A172 (cell line): ENCODE results near the gene OR2A12. TPM values are rescaled to one million over a fixed set of nuclear protein-coding genes. Genes with fewer than 3 reads are reported as not detected.
"Not testable (repeated sequence)": the region's sequence is repeated elsewhere in the genome, so short reads cannot be mapped to it uniquely, and the experiment has no call there.

ENCODE experiments used
- DNase-seq: peaks from one replicate; pipeline ENCODE4 v3.0.0-alpha.2; 2015; ENCODE audit warnings: low spot score
- total RNA-seq: library from RNA; depleted of rRNA; stranded (reverse); fragments of >200 nt; shearing (Covaris generic); gene quantifications from 2 replicates; pipeline ENCODE4 v1.2.3, GENCODE V29; 2014; rRNA removed

OR2A12 gene, protein sequence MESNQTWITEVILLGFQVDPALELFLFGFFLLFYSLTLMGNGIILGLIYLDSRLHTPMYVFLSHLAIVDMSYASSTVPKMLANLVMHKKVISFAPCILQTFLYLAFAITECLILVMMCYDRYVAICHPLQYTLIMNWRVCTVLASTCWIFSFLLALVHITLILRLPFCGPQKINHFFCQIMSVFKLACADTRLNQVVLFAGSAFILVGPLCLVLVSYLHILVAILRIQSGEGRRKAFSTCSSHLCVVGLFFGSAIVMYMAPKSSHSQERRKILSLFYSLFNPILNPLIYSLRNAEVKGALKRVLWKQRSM
- not detected in 2 replicates for total RNA-seq

DNA sequence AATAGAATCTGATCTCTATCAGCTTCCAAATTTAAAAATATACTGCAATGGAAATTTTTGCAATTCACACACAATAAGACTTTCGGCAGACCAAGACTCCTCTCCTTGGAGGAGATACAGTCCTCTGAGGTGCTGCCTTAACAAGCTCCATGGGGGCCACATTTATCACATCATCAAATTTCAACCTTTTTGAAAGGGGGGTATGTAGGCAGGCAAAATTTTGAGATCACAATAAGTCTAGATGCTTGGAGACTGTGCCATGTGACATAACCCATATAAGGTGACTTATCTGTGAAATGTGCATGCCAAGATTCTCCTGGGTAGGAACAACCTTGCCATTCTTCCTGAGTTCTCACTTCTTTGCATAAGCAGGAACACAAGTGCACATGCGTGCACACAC is at the start of gene OR2A12:
Gene OR2A12, plus strand, starts transcription at position 301 of the 400 bp plus-strand sequence. CDS start 8,830 bp downstream, outside the sequence.
- DNase-seq, result no peak

DNA sequence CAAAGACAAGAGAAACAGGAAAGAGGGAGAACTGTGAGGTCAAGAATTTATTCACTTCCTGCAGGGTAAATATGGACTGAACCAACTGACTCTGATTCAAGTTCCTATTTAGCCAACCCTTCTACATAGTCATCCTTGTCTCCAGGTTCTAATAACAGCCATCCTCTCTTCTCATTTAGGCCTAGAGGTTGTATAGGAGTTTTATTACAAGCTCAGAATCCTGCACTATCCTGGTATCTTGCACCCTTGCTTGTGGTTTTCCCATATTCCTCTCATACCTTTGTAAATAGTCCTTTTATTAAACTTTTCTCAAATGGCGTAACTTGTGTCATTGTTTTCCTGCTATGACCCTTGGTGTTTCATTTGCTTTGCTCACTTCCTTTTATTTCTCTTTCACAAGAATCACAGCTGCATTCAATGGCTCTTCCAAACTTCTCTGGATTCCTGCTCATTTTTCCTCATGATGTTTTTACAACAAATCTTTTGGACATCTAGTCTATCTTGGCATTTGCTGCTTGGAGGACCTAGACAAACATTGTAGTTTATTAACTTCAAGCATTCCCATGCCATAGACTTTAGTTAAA is 49.7 kb upstream of the OR2A12 start:
- DNase-seq, result no peak

DNA sequence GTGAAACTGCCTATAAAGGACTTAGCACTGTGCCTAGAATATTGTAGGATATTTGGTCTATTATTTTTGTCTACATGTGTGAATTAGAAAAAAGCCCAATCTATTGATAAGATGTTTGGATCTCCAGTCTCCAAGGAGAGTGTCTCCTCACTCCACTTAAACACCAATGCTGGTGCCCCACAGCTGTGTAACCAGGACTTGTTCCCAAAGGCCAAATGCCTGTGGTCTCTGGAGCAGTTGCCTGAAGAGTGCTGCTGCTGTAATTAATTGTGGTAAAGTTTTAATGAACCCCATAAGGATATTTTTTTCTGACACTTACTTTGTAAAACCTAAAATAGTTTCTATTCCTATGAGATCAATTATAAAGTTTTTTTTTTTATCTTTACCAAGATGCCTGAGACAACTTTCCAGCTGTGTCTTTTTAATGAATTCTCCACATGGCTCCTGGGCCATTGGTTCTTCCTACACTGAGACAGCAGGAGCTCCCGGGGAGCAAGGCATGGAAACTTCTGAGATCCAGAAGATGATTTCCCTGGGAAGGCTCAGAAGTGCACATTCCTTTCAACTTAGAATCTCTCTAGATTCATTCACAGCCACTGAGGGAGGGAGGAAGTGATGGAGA is 48.6 kb upstream of the OR2A12 start:
- no peak for DNase-seq

DNA sequence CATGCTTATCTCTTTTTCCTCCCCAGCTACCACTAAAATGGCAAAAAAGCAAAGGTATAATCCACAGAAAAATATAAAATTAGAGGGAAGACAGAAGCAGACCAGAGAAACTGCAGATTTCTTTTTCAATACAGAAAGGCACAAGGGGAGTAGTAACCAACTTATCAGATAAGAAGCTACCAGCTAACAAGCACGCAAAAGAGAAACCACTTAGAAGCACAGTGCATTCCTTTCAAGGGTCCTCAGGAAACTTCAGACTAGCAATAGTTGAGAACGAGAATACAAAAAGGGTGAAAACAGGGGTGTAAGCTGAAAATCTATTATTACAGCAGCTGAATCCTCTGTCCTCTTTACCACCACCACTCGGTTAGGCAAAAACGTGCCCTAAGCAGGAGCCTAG is 47.2 kb upstream of the OR2A12 start:
- no peak for DNase-seq

DNA sequence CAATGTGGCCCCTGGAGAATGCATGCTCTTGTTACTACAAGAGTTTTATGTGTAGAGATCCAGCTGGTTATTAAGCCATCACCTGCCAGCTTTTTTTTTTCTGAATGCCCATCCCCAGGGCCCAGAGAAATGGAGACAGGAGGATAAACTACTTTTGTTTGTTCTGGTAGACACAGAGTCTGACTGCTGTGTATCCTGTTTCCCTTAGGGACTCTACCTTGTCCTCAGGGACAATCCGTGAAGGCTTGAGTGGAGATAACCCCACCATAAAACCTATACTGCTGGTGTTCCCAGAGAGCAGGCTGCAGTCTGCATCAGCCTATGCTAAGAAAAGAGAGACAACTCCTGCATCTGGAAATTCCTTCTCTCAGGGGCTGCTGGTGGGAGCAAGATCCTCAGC is 37.4 kb upstream of the OR2A12 start, which contains the start of gene OR2A5:
Gene OR2A5, plus strand, starts transcription at position 301 of the 400 bp plus-strand sequence. CDS start 1,454 bp downstream, outside the sequence.
- DNase-seq, result no peak

DNA sequence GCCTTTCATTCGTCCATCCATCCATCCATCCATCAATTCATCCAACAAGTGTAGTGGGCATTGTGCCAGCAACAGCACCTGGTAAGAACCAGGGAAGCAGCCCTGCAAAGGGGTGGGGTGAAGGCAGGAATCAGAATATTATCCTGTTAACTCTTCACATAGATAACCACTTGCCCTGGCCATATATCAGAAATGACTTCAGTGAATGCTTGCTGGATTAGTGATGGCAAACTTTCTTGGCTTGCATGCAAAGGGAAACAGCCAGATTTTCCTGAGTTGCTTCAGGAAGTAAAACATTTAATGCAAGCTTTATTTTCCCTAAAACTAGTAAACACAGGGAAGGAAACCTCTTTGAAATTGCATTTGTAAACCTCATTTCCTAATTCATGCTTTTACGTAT is 36.6 kb upstream of the OR2A12 start:
- no peak for DNase-seq

DNA sequence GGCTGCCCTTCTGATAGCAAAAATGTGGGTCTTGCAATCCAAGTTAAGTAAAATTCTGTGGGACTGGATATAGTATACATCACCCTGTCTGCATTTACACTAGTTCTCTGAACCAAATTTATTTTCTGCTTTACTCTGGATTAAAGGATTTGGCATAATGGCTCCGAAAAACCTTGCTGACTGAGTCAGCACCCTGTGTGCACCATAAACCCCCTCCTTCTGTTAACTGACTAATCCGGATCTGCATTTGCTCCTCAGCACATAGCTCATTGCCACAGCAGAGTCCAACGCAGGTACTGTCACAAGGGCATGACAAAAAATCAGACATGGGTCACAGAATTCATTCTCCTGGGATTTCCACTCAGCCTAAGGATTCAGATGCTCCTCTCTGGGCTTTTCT is 36.0 kb upstream of the OR2A12 start:
- DNase-seq, result no peak

DNA sequence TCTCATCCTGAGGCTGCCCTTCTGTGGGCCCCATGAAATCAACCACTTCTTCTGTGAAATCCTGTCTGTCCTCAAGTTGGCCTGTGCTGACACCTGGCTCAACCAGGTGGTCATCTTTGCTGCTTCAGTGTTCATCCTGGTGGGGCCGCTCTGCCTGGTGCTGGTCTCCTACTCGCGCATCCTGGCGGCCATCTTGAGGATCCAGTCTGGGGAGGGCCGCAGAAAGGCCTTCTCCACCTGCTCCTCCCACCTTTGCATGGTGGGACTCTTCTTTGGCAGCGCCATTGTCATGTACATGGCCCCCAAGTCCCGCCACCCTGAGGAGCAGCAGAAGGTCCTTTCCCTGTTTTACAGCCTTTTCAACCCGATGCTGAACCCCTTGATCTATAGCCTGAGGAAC is 35.2 kb upstream of the OR2A12 start:
- DNase-seq, result not testable (repeated sequence)

DNA sequence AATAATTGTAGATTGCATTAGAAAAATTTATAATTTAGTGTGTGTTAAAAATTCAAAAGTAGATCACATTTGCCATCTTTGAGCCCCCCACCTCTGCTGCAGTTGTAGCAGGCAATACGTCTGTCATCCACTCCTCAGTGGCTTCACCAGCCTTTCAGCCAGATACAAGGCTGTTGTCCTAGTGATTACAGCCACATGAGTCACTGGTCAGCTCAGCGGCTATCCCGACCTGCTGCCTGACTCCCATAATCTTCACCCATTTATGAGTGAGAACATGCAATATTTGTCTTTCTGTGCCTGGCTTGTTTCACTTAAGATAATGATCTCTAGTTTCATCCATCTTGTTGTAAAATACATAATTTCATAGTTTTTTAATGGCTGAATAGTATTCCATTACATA is 28.1 kb upstream of the OR2A12 start:
- DNase-seq, result peak; percentile 33

DNA sequence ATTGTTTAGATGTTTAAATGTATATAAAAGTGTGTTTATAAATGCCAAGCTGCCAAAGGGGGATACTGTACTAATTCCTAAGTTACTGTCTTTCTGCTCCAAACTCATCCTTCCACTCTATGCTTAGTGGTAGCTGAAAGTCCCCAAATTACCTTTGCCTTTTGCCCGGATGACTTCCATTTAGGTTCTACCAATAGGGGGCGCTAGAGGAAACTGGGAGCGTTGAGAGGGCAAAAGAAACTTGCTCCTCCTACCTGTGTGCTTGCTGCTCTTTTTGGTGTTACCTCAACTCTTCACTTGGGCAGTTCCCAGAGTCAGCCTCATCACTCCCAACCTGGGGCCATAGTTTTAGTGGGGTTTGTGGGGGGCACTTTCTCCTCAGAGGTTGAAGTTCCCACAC is 22.4 kb upstream of the OR2A12 start:
- no peak for DNase-seq

DNA sequence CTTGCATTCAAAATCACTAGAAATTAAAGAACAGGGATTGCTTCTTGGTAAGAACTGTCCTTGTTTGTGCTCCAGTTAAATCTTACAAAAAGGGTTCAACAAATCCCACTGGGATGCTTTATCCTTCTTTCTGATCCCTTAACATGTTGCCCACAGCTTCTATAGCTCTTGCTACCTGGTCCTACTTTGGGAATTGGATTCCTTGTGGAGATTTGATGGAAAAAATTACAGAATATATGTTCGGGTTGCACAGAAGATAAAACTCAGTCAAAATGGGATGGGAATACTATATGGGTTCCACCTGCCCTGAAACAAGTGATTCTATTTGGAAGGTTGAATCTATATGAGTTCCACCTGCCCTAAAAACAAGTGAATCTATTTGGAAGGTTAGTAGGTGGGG is 16.6 kb upstream of the OR2A12 start, which contains the start of gene OR2A25:
Gene OR2A25, plus strand, starts transcription at position 301 of the 400 bp plus-strand sequence. CDS start 4,409 bp downstream, outside the sequence.
- DNase-seq, result no peak

DNA sequence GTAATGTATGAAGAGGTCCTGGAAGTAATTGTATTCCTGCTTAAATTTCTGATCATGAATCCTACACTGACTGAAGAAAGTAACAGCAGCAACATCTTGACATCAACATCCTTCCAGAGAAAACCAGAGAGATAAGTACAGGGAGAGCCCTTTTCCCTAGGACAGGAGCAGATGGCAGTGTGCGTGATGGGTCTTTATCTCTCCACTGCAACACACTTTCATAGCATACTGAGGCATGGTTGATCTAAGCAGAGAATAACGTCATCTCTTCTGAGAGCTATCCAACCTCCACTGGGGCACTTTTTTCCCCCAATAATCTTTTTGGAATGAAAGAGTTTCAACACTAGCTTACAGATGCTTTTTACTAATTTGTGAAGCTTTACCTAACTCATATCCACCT is 16.1 kb upstream of the OR2A12 start:
- DNase-seq, result no peak

DNA sequence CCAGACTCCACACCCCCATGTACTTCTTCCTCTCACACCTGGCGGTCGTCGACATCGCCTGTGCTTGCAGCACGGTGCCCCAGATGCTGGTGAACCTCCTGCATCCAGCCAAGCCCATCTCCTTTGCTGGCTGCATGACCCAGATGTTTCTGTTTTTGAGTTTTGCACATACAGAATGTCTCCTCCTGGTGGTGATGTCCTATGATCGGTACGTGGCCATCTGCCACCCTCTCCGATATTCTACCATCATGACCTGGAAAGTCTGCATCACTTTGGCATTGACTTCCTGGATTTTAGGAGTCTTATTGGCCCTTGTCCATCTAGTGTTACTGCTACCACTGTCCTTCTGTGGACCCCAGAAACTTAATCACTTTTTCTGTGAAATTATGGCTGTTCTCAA is 11.7 kb upstream of the OR2A12 start:
- DNase-seq, result no peak

DNA sequence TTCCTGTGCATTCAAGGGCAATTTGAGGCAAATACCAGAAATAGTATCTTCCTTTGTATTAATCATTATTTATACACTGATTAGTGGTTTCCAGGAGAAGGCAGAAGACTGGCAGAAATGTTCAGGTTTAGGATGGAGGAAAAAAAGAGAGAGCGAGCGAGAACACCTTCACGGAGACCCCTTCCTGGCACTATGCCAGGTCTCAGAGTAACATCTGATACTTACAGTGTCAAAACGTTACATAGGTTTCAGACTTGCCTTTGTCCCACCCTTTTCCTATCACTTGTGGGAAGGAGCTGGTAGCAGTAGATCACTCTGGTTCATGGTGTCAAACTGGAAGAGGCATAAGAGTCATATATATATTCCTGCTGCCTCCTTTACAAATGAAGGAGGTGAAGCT is 652 bp downstream of the OR2A12 start:
- DNase-seq, result no peak

DNA sequence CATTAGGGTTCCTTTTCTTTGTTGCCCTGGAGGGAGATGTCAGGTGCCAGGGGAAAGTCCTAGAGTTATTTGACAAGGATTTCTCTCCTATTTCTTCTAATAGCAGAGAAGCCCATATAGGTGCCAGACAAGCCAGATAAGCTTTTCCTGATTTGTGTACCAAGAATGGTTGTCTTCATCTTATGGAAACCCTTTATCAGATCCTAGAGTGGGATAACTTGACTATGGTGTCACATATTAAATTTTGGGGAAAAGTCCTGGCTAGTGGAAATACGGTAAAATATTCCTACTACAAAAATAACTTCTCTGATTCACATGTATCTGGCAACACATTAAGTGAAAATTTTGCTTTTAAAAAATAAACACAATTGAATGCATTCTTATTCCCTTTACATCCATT is 1.2 kb downstream of the OR2A12 start:
- DNase-seq, result no peak

DNA sequence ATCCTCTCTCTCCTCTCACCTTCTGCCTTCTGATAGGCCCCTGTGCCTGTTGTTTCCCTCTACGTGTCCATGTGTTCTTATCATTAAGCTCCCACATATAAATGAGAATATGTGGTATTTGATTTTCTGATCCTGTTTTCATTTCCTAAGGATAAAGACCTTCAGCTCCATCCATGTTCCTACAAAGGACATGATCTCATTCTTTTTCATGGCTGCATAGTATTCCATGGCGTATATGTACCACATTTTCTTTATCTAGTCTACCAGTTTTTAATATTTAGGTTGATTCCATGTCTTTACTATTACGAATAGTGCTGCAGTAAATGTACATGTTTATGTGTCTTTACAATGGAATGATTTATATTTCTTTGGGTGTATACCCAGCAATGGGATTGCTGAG is 4.6 kb downstream of the OR2A12 start:
- no peak for DNase-seq

DNA sequence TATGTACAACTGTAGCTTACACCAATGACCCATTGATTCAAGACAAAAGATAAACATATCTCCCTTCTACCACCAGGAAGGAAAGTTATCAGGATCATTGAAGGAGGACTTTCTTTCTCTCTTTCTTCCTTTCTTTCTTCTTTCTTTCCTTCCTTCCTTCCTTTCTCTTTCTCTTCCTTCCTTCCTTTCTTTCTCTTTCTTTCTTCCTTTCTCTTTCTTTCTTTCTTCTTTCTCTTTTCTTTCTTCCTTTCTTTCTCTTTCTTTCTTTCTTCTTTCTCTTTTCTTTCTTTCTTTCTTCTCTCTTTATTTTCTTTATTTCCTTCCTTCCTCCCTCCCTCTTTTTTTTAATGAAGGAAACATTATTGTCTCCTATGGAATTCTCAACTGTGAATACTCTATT is 12.7 kb downstream of the OR2A12 start:
- no peak for DNase-seq

DNA sequence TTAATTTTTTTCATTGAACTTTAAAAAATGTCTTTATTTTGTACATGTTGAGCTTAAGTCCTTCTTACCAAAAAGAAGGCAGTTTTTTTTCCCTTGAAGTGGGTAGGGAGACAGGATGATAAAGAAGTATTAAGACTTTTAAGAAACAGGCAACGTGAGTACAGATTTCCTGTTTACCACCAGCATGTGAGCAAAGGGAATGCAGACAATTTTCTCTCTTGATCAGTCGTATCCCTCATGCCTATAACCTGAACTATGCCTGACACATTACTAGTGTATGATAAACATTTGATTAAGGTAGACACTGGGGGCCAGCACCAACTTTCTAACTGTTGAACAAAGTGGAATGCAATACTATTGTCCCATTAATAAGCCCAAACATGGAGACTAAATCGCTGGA is 14.5 kb downstream of the OR2A12 start:
- DNase-seq, result no peak

DNA sequence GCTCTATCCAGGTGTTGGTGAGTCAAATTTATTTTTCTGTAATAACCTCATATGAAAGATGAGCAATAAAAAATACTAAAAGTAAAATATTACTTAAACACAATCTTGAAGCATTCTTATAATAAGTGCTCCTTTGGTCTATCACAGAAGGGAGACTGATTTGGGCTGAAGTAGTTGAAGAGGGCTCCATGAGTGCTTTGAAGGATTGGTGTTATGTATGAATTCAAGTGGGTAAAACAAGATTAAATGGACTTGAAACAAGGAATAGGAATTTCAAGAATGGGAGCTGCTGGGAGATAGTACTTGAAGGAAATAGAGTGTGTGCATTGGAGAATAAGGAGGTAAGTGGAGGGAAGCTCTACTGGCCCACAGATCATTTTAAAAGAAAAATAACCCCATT is 16.0 kb downstream of the OR2A12 start:
- no peak for DNase-seq

DNA sequence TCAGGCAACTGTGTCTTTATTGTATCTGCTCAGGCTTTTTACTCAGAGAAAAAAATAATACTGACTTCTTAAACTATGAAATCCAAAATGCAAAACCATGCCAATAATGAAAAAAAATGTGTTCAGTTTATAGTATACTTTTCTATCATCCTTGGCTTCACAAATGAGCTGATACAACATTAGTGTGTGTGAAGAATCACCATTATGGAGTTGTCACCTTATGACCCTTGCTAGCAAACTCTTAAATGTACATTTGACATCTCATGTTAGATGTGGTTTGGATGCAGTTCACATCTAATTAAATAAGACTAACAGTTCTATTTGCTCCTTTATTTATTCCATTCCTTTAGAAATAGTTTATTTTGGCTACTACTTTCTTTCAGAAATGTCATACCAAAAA is 19.1 kb downstream of the OR2A12 start:
- no peak for DNase-seq

DNA sequence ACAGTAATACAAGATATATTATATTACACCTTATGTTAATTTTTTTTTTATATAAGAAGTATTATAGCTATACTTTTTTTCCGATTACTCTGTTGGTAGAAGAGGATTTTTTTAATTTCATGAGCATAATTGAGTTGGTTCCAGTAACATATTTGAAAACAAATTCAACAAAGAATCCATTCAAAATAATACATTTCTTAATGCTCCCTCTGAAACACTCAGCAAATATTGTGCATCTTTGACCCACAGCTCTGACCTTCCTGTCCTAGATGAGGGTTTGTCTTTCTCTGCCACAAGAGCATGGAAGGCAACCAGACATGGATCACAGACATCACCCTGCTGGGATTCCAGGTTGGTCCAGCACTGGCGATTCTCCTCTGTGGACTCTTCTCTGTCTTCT is 23.2 kb downstream of the OR2A12 start, which contains the start of gene OR2A2:
Gene OR2A2, plus strand, starts transcription at position 301 of the 400 bp plus-strand sequence. Its CDS starts 0 bp downstream, at position 301.
- DNase-seq, result no peak

DNA sequence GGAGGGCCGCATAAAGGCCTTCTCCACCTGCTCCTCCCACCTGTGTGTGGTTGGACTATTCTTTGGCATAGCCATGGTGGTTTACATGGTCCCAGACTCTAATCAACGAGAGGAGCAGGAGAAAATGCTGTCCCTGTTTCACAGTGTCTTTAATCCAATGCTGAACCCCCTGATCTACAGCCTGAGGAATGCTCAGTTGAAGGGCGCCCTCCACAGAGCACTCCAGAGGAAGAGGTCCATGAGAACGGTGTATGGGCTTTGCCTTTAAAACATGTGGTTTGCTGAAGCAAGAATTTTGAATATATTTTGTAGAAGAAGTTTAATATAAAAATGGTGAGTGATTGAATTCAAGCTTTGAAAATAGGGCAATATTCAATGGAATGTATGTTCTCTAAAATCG is 24.2 kb downstream of the OR2A12 start:
- no peak for DNase-seq

DNA sequence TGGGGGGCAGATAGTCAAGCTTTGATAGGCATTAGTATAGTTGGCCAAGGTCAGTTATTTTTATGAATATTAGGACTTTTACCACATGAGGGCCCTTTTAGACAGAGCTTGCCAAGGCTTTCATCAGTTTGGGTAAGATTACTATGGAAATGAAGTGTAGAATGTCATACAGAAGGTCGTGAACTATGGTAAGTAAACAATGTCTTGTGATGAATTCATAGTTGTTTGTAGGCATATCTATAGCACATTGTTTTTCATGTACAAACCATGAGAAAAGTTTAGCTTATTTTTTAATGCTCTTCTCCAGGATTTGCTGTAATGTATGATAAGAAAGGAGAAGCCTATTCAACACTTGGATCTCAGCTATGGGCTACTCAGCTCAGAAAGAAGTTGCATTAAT is 27.6 kb downstream of the OR2A12 start:
- no peak for DNase-seq
